ENCODE data around the gene IVD. TPM values are rescaled to one million over a fixed set of nuclear protein-coding genes. Genes with fewer than 3 reads are reported as not detected.

IVD gene
- total and polyA plus RNA-seq, 9 of the 15 experiments (the other 6 are each of a cell fraction or from before 2014, with no cell fraction given) = 0.15 to 4.5 (median 2.4) TPM

- TF ChIP-seq CHAMP1 (IDR thresholded peaks at IDR 0.05) (no peak), ZNF253 (CRISPR knock-in tag; conservative IDR thresholded peaks at IDR 0.05) (no peak), PURB (CRISPR knock-in tag; IDR thresholded peaks at IDR 0.05; ENCODE audit: low read depth) (no peak), ARID2 (IDR thresholded peaks at IDR 0.05) (no peak), ZNF717 (CRISPR knock-in tag; IDR thresholded peaks at IDR 0.05) (no peak), ZKSCAN3 (CRISPR knock-in tag; IDR thresholded peaks at IDR 0.05) (no peak), BCLAF1 (IDR thresholded peaks at IDR 0.05; ENCODE audit: borderline replicate concordance in 1 of 2, control insufficient read depth in 1 of 2, low read depth in 2 of 2, low read length in 1 of 2) (peak in 1 of 2 experiments; percentile 93; a peak in 2 of 4 replicates), STAT5A (IDR thresholded peaks at IDR 0.05; ENCODE audit: borderline replicate concordance, low read length) (no peak), FUS (optimal IDR thresholded peaks at IDR 0.05; ENCODE audit: low read depth, low read length) (no peak), ZFPM2 (CRISPR knock-in tag; IDR thresholded peaks at IDR 0.05) (no peak), RBM25 (IDR thresholded peaks at IDR 0.05; ENCODE audit: low read depth, low read length, severe bottlenecking) (no peak), SMC3 (conservative IDR thresholded peaks at IDR 0.05; ENCODE audit: insufficient read depth, low read depth, low read length) (no peak), ILF3 (IDR thresholded peaks at IDR 0.05; ENCODE audit: borderline replicate concordance) (no peak), ILK (tag; IDR thresholded peaks at IDR 0.05; ENCODE audit: borderline replicate concordance, low read depth) (no peak), RUNX1 (IDR thresholded peaks at IDR 0.05; ENCODE audit: low read depth) (0 out of 2 replicates have a peak, but pooled peaks have one; percentile 29), RERE (CRISPR knock-in tag; IDR thresholded peaks at IDR 0.05; ENCODE audit: borderline replicate concordance) (no peak)
These were observed 22.8 kb upstream of the IVD start, which contains the start of gene KNSTRN (continued) for GRCh38 chr15:40382580-40383456.
